ENCODE results near the gene ARHGAP27. TPM values are rescaled to one million over a fixed set of nuclear protein-coding genes. Genes with fewer than 3 reads are reported as not detected.
A peak's percentile ranks its signal among the peaks of the same experiment; 100 is the strongest.

ARHGAP27 gene
- total and polyA plus RNA-seq, 2 of the 13 experiments (the other 11 are each of a cell fraction or from before 2014, with no cell fraction given): 15.5 to 18.9 TPM

- TF ChIP-seq MYNN (CRISPR knock-in tag; IDR thresholded peaks at IDR 0.05; ENCODE audit: low read depth): no peak
- TF ChIP-seq CEBPB (IDR thresholded peaks at IDR 0.05; ENCODE audit: borderline replicate concordance, low read depth, low read length): no peak
- TF ChIP-seq POGZ (CRISPR knock-in tag; IDR thresholded peaks at IDR 0.05): no peak
- TF ChIP-seq ZNF644 (CRISPR knock-in tag; IDR thresholded peaks at IDR 0.05; ENCODE audit: low read depth): no peak
- TF ChIP-seq MYPOP (CRISPR knock-in tag; IDR thresholded peaks at IDR 0.05): no peak
- peak; percentile 99 for TF ChIP-seq ZMYM3 (CRISPR knock-in tag; IDR thresholded peaks at IDR 0.05)
- TF ChIP-seq IKZF5 (CRISPR knock-in tag; IDR thresholded peaks at IDR 0.05): no peak
- no peak for TF ChIP-seq HNF1A (IDR thresholded peaks at IDR 0.05; ENCODE audit: low read depth)
- TF ChIP-seq HNF1A (CRISPR knock-in tag; IDR thresholded peaks at IDR 0.05; ENCODE audit: borderline replicate concordance): no peak
- TF ChIP-seq SAP130 (CRISPR knock-in tag; IDR thresholded peaks at IDR 0.05; ENCODE audit: low read depth): no peak
- no peak for TF ChIP-seq ZNF615 (CRISPR knock-in tag; IDR thresholded peaks at IDR 0.05; ENCODE audit: borderline replicate concordance)
- TF ChIP-seq ZNF646 (CRISPR knock-in tag; IDR thresholded peaks at IDR 0.05): no peak
These were observed 2.5 kb downstream of the ARHGAP27 start (continued) for GRCh38 chr17:45430006-45430737.

All from HepG2 (cell line).